GM23248 (cell line): ENCODE data around the gene OCSTAMP. TPM values are rescaled to one million over a fixed set of nuclear protein-coding genes. Genes with fewer than 3 reads are reported as not detected.

Experiments used
- DNase-seq: peaks from one replicate; pipeline ENCODE4 v3.0.0-alpha.2; 2015
- H2AFZ ChIP-seq: fragments of 200-600 bp; sonication (generic); 2 replicates; pipeline ENCODE4 v1.6.1; 2016; ENCODE audit warnings: antibody characterized with exemption
- H3F3A ChIP-seq: fragments of 200-600 bp; sonication (generic); 2 replicates; pipeline ENCODE4 v1.6.1; 2016; ENCODE audit warnings: mild to moderate bottlenecking, antibody characterized with exemption, mixed run types; ENCODE audit not compliant: insufficient read depth
- H3K27ac ChIP-seq: fragments of 200-600 bp; sonication (generic); 2 replicates; pipeline ENCODE4 v1.5.1; 2016; ENCODE audit warnings: mild to moderate bottlenecking
- H3K27me3 ChIP-seq: fragments of 200-600 bp; sonication (generic); replicated peaks from 2 replicates; pipeline ENCODE4 v1.6.1; 2016; ENCODE audit warnings: mild to moderate bottlenecking; ENCODE audit not compliant: insufficient read depth
- H3K36me3 ChIP-seq: fragments of 200-600 bp; sonication (generic); 2 replicates; pipeline ENCODE4 v1.6.1; 2016; ENCODE audit warnings: low read depth, mild to moderate bottlenecking
- H3K4me1 ChIP-seq: fragments of 200-600 bp; sonication (generic); 2 replicates; pipeline ENCODE4 v1.6.1; 2016; ENCODE audit warnings: mild to moderate bottlenecking; ENCODE audit not compliant: insufficient read depth
- H3K4me2 ChIP-seq: fragments of 200-600 bp; sonication (generic); one replicate; pipeline ENCODE4 v1.6.1; 2016; ENCODE audit warnings: mild to moderate bottlenecking; ENCODE audit not compliant: unreplicated experiment
- H3K4me3 ChIP-seq: fragments of 200-600 bp; sonication (generic); 2 replicates; pipeline ENCODE4 v1.5.1; 2016; ENCODE audit warnings: mild to moderate bottlenecking
- H3K79me2 ChIP-seq: fragments of 200-600 bp; sonication (generic); 2 replicates; pipeline ENCODE4 v1.6.1; 2016; ENCODE audit warnings: mild to moderate bottlenecking; ENCODE audit not compliant: insufficient read depth
- H3K9ac ChIP-seq: fragments of 200-600 bp; sonication (generic); 2 replicates; pipeline ENCODE4 v1.6.1; 2016; ENCODE audit warnings: mild to moderate bottlenecking
- H3K9me2 ChIP-seq: fragments of 200-600 bp; sonication (generic); 2 replicates; pipeline ENCODE4 v1.6.1; 2016; ENCODE audit warnings: mixed run types, mild to moderate bottlenecking, moderate library complexity; ENCODE audit not compliant: insufficient read depth
- H3K9me3 ChIP-seq: fragments of 200-600 bp; sonication (generic); one replicate; pipeline ENCODE4 v1.6.1; 2017; ENCODE audit warnings: low read depth
- H4K20me1 ChIP-seq: fragments of 200-600 bp; sonication (generic); 2 replicates; pipeline ENCODE4 v1.6.0; 2016; ENCODE audit not compliant: insufficient read depth
- EZH2 ChIP-seq: fragments of 200-600 bp; sonication (generic); IDR thresholded peaks from 2 replicates; pipeline ENCODE4 v1.6.1; 2018; ENCODE audit warnings: antibody characterized with exemption, mild to moderate bottlenecking; ENCODE audit not compliant: insufficient read depth, poor library complexity, severe bottlenecking
- EZH2phosphoT487 ChIP-seq: fragments of 200-600 bp; sonication (generic); IDR thresholded peaks from 2 replicates; pipeline ENCODE4 v1.6.1; 2018; ENCODE audit warnings: antibody characterized with exemption, moderate library complexity, mild to moderate bottlenecking, low read depth; ENCODE audit not compliant: insufficient read depth
- WGBS, 2 experiments: methylation state at CpG; one replicate each; pipeline ENCODE4 v1.1.6; 2015 to 2017; ENCODE audit warnings: low lambda C conversion rate in 2 of 2, low coverage in 1 of 2; ENCODE audit errors: missing lambda C conversion rate in 2 of 2; 5-methylcytosine and 5-hydroxymethylcytosine counted together
- in situ Hi-C: fragments of 300-500 bp; cut with MboI; formaldehyde crosslinking; loops from 2 replicates; pipeline ENCODE4 v1.15.0; 2020
- polyA plus RNA-seq: library from polyadenylated mRNA; unstranded; fragments of >200 nt; fragmentation: Nextera tagmentation; extraction: Ambion mirVana; gene quantifications from 2 replicates; pipeline ENCODE4 v1.2.1, GENCODE V29; 2016
- total RNA-seq: library from RNA; depleted of rRNA; stranded (reverse); fragments of >200 nt; shearing (Covaris generic); gene quantifications from 2 replicates; pipeline ENCODE4 v1.2.3, GENCODE V29; 2014

Gene OCSTAMP
- total and polyA plus RNA-seq, 2 experiments from 2014 or later = not detected

- no peaks in the 10 kb centered on the region for H3F3A ChIP-seq
- DNase-seq = no peak
- no peaks in the 10 kb centered on the region for H3K27me3 ChIP-seq
- WGBS, 2 experiments = 70 to 78% methylated on average over 3 of the region's 3 CpGs
- peaks cover 5% of the 10 kb centered on the region; the same call in 1 of the 2 replicates for H3K4me1 ChIP-seq
- H3K27ac ChIP-seq = no peak overlapping the region
- in situ Hi-C loops = no loop called here
- no peaks in the 10 kb centered on the region for H3K36me3 ChIP-seq
- no peaks in the 10 kb centered on the region for H3K9me2 ChIP-seq
- no peaks in the 10 kb centered on the region for H3K9me3 ChIP-seq
- H3K4me3 ChIP-seq = no peak overlapping the region
- no peaks in the 10 kb centered on the region for H3K79me2 ChIP-seq
- no peaks in the 10 kb centered on the region for H4K20me1 ChIP-seq
- no peak for TF ChIP-seq EZH2phosphoT487
- no peak for TF ChIP-seq EZH2
- no peak overlapping the region for H3K4me2 ChIP-seq
- no peak overlapping the region for H3K9ac ChIP-seq
- H2AFZ ChIP-seq = no peak overlapping the region
Observed at GRCh38 chr20:46572790-46573189, 22.3 kb upstream of the OCSTAMP start.

GRCh38 chr20:46572153-46572552 lies 21.7 kb upstream of the OCSTAMP start:
- no peaks in the 10 kb centered on the region for H4K20me1 ChIP-seq
- H3K9ac ChIP-seq = no peak overlapping the region
- H3K4me2 ChIP-seq = no peak overlapping the region
- DNase-seq = no peak
- no peak overlapping the region for H2AFZ ChIP-seq
- H3F3A ChIP-seq = no peaks in the 10 kb centered on the region
- no peaks in the 10 kb centered on the region for H3K9me3 ChIP-seq
- H3K79me2 ChIP-seq = no peaks in the 10 kb centered on the region
- H3K4me3 ChIP-seq = no peak overlapping the region
- H3K27me3 ChIP-seq = no peaks in the 10 kb centered on the region
- in situ Hi-C loops = no loop called here
- TF ChIP-seq EZH2 (no peak), EZH2phosphoT487 (no peak)
- WGBS, 2 experiments = 76 to 79% methylated on average over 7 to 8 of the region's 8 CpGs
- H3K36me3 ChIP-seq = no peaks in the 10 kb centered on the region
- peaks cover 5% of the 10 kb centered on the region; the same call in 1 of the 2 replicates for H3K4me1 ChIP-seq
- no peak overlapping the region for H3K27ac ChIP-seq
- no peaks in the 10 kb centered on the region for H3K9me2 ChIP-seq

- no peak for DNase-seq
- H3K4me3 ChIP-seq = no peak overlapping the region
- H2AFZ ChIP-seq = no peak overlapping the region
- H3F3A ChIP-seq = no peaks in the 10 kb centered on the region
- no peaks in the 10 kb centered on the region for H3K79me2 ChIP-seq
- in situ Hi-C loops = no loop called here
- peaks cover 5% of the 10 kb centered on the region; the same call in 1 of the 2 replicates for H3K4me1 ChIP-seq
- no peak overlapping the region for H3K9ac ChIP-seq
- WGBS, 2 experiments = 82 to 94% methylated on average over 2 of the region's 2 CpGs
- H4K20me1 ChIP-seq = no peaks in the 10 kb centered on the region
- no peak overlapping the region for H3K4me2 ChIP-seq
- H3K9me3 ChIP-seq = no peaks in the 10 kb centered on the region
- no peak for TF ChIP-seq EZH2
- H3K27me3 ChIP-seq = no peaks in the 10 kb centered on the region
- H3K36me3 ChIP-seq = no peaks in the 10 kb centered on the region
- H3K27ac ChIP-seq = no peak overlapping the region
- H3K9me2 ChIP-seq = no peaks in the 10 kb centered on the region
Observed at GRCh38 chr20:46571418-46571817, 21.0 kb upstream of the OCSTAMP start.

- H3K9me3 ChIP-seq = no peaks in the 10 kb centered on the region
- no peak overlapping the region for H2AFZ ChIP-seq
- H3K27ac ChIP-seq = no peak overlapping the region
- no peak overlapping the region for H3K4me2 ChIP-seq
- DNase-seq = no peak
- in situ Hi-C loops = no loop called here
- TF ChIP-seq EZH2 (no peak), EZH2phosphoT487 (no peak)
- no peaks in the 10 kb centered on the region for H3K79me2 ChIP-seq
- H3K36me3 ChIP-seq = no peaks in the 10 kb centered on the region
- H3K27me3 ChIP-seq = no peaks in the 10 kb centered on the region
- 55 to 56% methylated on average over 5 of the region's 5 CpGs for WGBS, 2 experiments
- no peaks in the 10 kb centered on the region for H3K9me2 ChIP-seq
- no peaks in the 10 kb centered on the region for H4K20me1 ChIP-seq
- no peak overlapping the region for H3K9ac ChIP-seq
- H3K4me1 ChIP-seq = peaks cover 5% of the 10 kb centered on the region; the same call in 1 of the 2 replicates
- no peak overlapping the region for H3K4me3 ChIP-seq
- no peaks in the 10 kb centered on the region for H3F3A ChIP-seq
Observed at GRCh38 chr20:46570956-46571355, 20.5 kb upstream of the OCSTAMP start.

- DNase-seq = no peak
- Histone ChIP-seq H3K4me3 (no peak overlapping the region), H3K4me1 (peaks cover 5% of the 10 kb centered on the region; the same call in 1 of the 2 replicates), H3K4me2 (no peak overlapping the region), H3K27me3 (no peaks in the 10 kb centered on the region), H3K9me2 (no peaks in the 10 kb centered on the region), H2AFZ (no peak overlapping the region), H3K9ac (no peak overlapping the region), H3K9me3 (no peaks in the 10 kb centered on the region), H3F3A (no peaks in the 10 kb centered on the region), H3K36me3 (no peaks in the 10 kb centered on the region), H3K79me2 (no peaks in the 10 kb centered on the region), H4K20me1 (no peaks in the 10 kb centered on the region), H3K27ac (no peak overlapping the region)
- in situ Hi-C loops = no loop called here
- TF ChIP-seq EZH2 (no peak), EZH2phosphoT487 (no peak)
- WGBS, 2 experiments = 75 to 78% methylated on average over 5 of the region's 5 CpGs
Observed at GRCh38 chr20:46569961-46570360, 19.5 kb upstream of the OCSTAMP start.
